GM12878 (cell line): ENCODE results near the gene RGS11.

Experiments
- ATF2 ChIP-seq: IDR thresholded peaks from 2 replicates; pipeline ENCODE4 v1.6.1; 2012; ENCODE audit warnings: low read length, inconsistent platforms
- CBX5 ChIP-seq: sonication (generic); IDR thresholded peaks from 2 replicates; pipeline ENCODE4 v1.6.1; 2016; ENCODE audit warnings: low read depth, moderate library complexity, mild to moderate bottlenecking, inconsistent platforms
- CREM ChIP-seq: IDR thresholded peaks from 2 replicates; pipeline ENCODE4 v1.6.1; 2014; ENCODE audit warnings: antibody characterized with exemption, low read depth
- CTCF ChIP-seq, 3 experiments: IDR thresholded peaks in 2 of 3; conservative IDR thresholded peaks in 1 of 3; 2 replicates each; pipeline ENCODE4 v1.5.1; 2011; ENCODE audit warnings: low read depth in 3 of 3, low read length in 3 of 3, mild to moderate bottlenecking in 3 of 3, control low read depth in 2 of 3, moderate library complexity in 2 of 3, inconsistent platforms in 1 of 3, mixed read lengths in 1 of 3; ENCODE audit not compliant: control insufficient read depth in 2 of 3, insufficient read depth in 1 of 3; ENCODE audit errors: extremely low read depth in 1 of 3
- EGR1 ChIP-seq, 2 experiments: IDR thresholded peaks; 1 replicate in 1 of 2; 2 replicates in 1 of 2; pipeline ENCODE4 v1.6.1; 2011 to 2012; ENCODE audit warnings: low read depth in 2 of 2, low read length in 2 of 2, borderline replicate concordance in 1 of 2, mild to moderate bottlenecking in 1 of 2, moderate library complexity in 1 of 2
- ETV6 ChIP-seq, 2 experiments: fragments of 450-650 bp in 1 of 2; IDR thresholded peaks in 1 of 2; conservative IDR thresholded peaks in 1 of 2; 2 replicates each; pipeline ENCODE4 v1.6.1; 2014; ENCODE audit warnings: antibody characterized with exemption in 1 of 2, borderline replicate concordance in 1 of 2, low read depth in 1 of 2, mild to moderate bottlenecking in 1 of 2, moderate library complexity in 1 of 2
- MAX ChIP-seq: IDR thresholded peaks from 2 replicates; pipeline ENCODE4 v1.6.1; 2012; ENCODE audit warnings: low read depth, low read length, improper control_type of control experiment
- POLR2A ChIP-seq: IDR thresholded peaks from 2 replicates; pipeline ENCODE4 v1.6.1; 2011; ENCODE audit warnings: low read depth, mild to moderate bottlenecking, low read length
- POLR2AphosphoS5 ChIP-seq: IDR thresholded peaks from 2 replicates; pipeline ENCODE4 v1.6.1; 2011; ENCODE audit warnings: mild to moderate bottlenecking, low read length, inconsistent platforms
- ZBTB11 ChIP-seq: fragments of 450-650 bp; formaldehyde crosslinking; IDR thresholded peaks from 2 replicates; pipeline ENCODE4 v1.5.0; 2022; ENCODE audit warnings: mild to moderate bottlenecking, missing genetic modification characterization
- ZBTB33 ChIP-seq: fragments of 450-650 bp; IDR thresholded peaks from 2 replicates; pipeline ENCODE4 v1.6.1; 2017; ENCODE audit warnings: mild to moderate bottlenecking
- ZNF622 ChIP-seq: fragments of 450-650 bp; IDR thresholded peaks from 2 replicates; pipeline ENCODE4 v1.6.1; 2017; ENCODE audit warnings: mild to moderate bottlenecking, inconsistent platforms

- TF ChIP-seq CTCF (IDR thresholded peaks at IDR 0.05 in 2 of 3, conservative IDR thresholded peaks at IDR 0.05 in 1 of 3; ENCODE audit: control insufficient read depth in 2 of 3, extremely low read depth in 1 of 3, insufficient read depth in 1 of 3, low read depth in 3 of 3, low read length in 3 of 3) = no peak
- no peak for TF ChIP-seq EGR1 (IDR thresholded peaks at IDR 0.05; ENCODE audit: borderline replicate concordance in 1 of 2, low read depth in 2 of 2, low read length in 2 of 2)
- no peak for TF ChIP-seq ETV6 (conservative IDR thresholded peaks at IDR 0.05 in 1 of 2, IDR thresholded peaks at IDR 0.05 in 1 of 2; ENCODE audit: borderline replicate concordance in 1 of 2, low read depth in 1 of 2)
- TF ChIP-seq POLR2AphosphoS5 = no peak
- TF ChIP-seq ZBTB33 = no peak
- no peak for TF ChIP-seq MAX
- no peak for TF ChIP-seq ATF2
- no peak for TF ChIP-seq CBX5
- no peak for TF ChIP-seq CREM
- TF ChIP-seq POLR2A = no peak
- TF ChIP-seq ZBTB11 (CRISPR knock-in tag) = no peak
- no peak for TF ChIP-seq ZNF622
These were observed 46.9 kb upstream of the RGS11 start for GRCh38 chr16:322476-323143.
